GM18868 (cell line): Measurements from ENCODE around the gene OR13C9.
"Not testable (repeated sequence)": the region's sequence is repeated elsewhere in the genome, so short reads cannot be mapped to it uniquely, and the experiment has no call there.

ENCODE experiments used
- ATAC-seq: cut with Tn5 transposase; IDR thresholded peaks from one replicate; pipeline ENCODE4 v1.9.1; 2021; ENCODE audit warnings: mild to moderate bottlenecking, moderate library complexity; ENCODE audit not compliant: unreplicated experiment

Gene OR13C9

GRCh38 chr9:104618104-104618503 is at the start of gene OR13C9:
TSS of gene OR13C9 (minus strand) at chr9:104618204. CDS start at chr9:104618204, 0 bp downstream.
- no peak for ATAC-seq

- no peak for ATAC-seq
Observed at GRCh38 chr9:104658496-104659195, 40.6 kb upstream of the OR13C9 start.

GRCh38 chr9:104635456-104635855 is 17.5 kb upstream of the OR13C9 start:
- no peak for ATAC-seq

GRCh38 chr9:104633976-104634520 is 16.0 kb upstream of the OR13C9 start:
- no peak for ATAC-seq

GRCh38 chr9:104625964-104626363 is 8.0 kb upstream of the OR13C9 start:
- ATAC-seq, result not testable (repeated sequence)

- ATAC-seq, result no peak
Observed at GRCh38 chr9:104617418-104617817, 586 bp downstream of the OR13C9 start.

- ATAC-seq, result no peak
Observed at GRCh38 chr9:104611213-104611612, 6.8 kb downstream of the OR13C9 start.

- ATAC-seq, result no peak
Observed at GRCh38 chr9:104608336-104608735, 9.7 kb downstream of the OR13C9 start.

GRCh38 chr9:104606152-104606551 is 11.9 kb downstream of the OR13C9 start:
- no peak for ATAC-seq

- ATAC-seq, result not testable (repeated sequence)
Observed at GRCh38 chr9:104605527-104605926, 12.5 kb downstream of the OR13C9 start, which contains the start of gene OR13C2. TSS of gene OR13C2 (minus strand) at chr9:104605627. CDS start at chr9:104605627, 0 bp downstream.

GRCh38 chr9:104604801-104605200 is 13.2 kb downstream of the OR13C9 start:
- no peak for ATAC-seq

GRCh38 chr9:104599313-104599712 is 18.7 kb downstream of the OR13C9 start, which contains the start of gene OR13C5:
TSS of gene OR13C5 (minus strand) at chr9:104599413. CDS start at chr9:104599413, 0 bp downstream.
- ATAC-seq, result not testable (repeated sequence)

- not testable (repeated sequence) for ATAC-seq
Observed at GRCh38 chr9:104598749-104599148, 19.3 kb downstream of the OR13C9 start.

GRCh38 chr9:104589626-104590025 is 28.4 kb downstream of the OR13C9 start:
- no peak for ATAC-seq

GRCh38 chr9:104586496-104587180 is 31.4 kb downstream of the OR13C9 start:
- no peak for ATAC-seq

- no peak for ATAC-seq
Observed at GRCh38 chr9:104580562-104580961, 37.4 kb downstream of the OR13C9 start.

- ATAC-seq, result no peak
Observed at GRCh38 chr9:104577263-104577662, 40.7 kb downstream of the OR13C9 start.

- ATAC-seq, result no peak
Observed at GRCh38 chr9:104575456-104575855, 42.5 kb downstream of the OR13C9 start.

- ATAC-seq, result no peak
Observed at GRCh38 chr9:104572612-104573011, 45.4 kb downstream of the OR13C9 start.

GRCh38 chr9:104568868-104569267 is 49.1 kb downstream of the OR13C9 start, which contains the start of gene OR13C8:
TSS of gene OR13C8 (plus strand) at chr9:104569168. CDS start at chr9:104569168, 0 bp downstream.
- no peak for ATAC-seq
